ENCODE data around the gene ZNF223. TPM values are rescaled to one million over a fixed set of nuclear protein-coding genes. Genes with fewer than 3 reads are reported as not detected.

ZNF223 gene
- total RNA-seq, 1 donor from 2014 or later = 8.4 TPM

DNA sequence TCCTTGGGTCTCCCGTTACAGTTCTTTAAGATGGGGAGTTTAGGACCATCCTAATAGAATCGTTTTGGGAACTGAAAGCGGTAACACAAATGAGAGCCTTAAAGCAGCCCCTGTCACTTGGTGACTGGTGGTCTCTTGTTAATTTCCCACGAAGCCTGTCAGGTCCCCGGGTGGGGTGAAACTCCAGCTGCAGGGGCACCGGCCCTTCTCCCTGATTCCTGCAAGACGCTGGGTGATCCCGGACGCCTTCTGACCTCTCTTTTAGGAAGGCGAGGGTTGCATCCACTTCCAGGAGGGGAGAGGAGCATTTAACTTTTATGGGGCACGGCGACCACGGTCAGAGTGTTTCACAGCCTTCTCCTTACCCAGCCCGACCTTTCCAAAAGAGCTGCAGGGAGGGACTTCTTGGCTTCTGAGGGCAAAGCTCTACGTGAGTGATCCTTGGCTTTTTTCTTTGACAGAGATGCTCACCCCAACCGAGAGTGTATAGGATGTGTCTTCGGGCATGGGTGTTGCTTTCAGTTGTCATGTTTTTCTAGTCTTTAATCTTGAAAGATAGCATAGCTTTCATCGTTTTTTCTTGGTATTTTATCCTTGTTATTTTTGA is 62.1 kb downstream of the ZNF223 start:
- H3K4me3 Mint-ChIP-seq = peak overlapping the region; percentile 100
- H3K4me1 Mint-ChIP-seq (ENCODE audit: unreplicated experiment) = peaks cover 12% of the 10 kb centered on the region
- peaks cover 27% of the 10 kb centered on the region for H3K36me3 Mint-ChIP-seq
- peak overlapping the region; percentile 94 for H3K27ac Mint-ChIP-seq
- peaks cover 8% of the 10 kb centered on the region for H3K9me3 Mint-ChIP-seq
- no peaks in the 10 kb centered on the region for H3K27me3 Mint-ChIP-seq
- DNase-seq (ENCODE audit: extremely low spot score, unreplicated experiment) = no peak
- TF ChIP-seq, protein P1, sequence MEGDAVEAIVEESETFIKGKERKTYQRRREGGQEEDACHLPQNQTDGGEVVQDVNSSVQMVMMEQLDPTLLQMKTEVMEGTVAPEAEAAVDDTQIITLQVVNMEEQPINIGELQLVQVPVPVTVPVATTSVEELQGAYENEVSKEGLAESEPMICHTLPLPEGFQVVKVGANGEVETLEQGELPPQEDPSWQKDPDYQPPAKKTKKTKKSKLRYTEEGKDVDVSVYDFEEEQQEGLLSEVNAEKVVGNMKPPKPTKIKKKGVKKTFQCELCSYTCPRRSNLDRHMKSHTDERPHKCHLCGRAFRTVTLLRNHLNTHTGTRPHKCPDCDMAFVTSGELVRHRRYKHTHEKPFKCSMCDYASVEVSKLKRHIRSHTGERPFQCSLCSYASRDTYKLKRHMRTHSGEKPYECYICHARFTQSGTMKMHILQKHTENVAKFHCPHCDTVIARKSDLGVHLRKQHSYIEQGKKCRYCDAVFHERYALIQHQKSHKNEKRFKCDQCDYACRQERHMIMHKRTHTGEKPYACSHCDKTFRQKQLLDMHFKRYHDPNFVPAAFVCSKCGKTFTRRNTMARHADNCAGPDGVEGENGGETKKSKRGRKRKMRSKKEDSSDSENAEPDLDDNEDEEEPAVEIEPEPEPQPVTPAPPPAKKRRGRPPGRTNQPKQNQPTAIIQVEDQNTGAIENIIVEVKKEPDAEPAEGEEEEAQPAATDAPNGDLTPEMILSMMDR (conservative IDR thresholded peaks at IDR 0.05) = no peak

Other genes with a start within 250 kb of the ZNF223 start
- gene LYPD5, start 249.6 kb upstream of the ZNF223 start, total RNA-seq (ENCODE audit: low replicate concordance) = 0.85 and 3.9 TPM in 2 replicates
- 13.1 and 18.2 TPM in 2 replicates for gene ZNF283, start 224.7 kb upstream of the ZNF223 start, total RNA-seq (ENCODE audit: low replicate concordance)
- 5.4 and 7.5 TPM in 2 replicates for gene ZNF404, start 168.1 kb upstream of the ZNF223 start, total RNA-seq (ENCODE audit: low replicate concordance)
- 13.9 and 19.2 TPM in 2 replicates for gene ZNF45, start 116.8 kb upstream of the ZNF223 start, total RNA-seq (ENCODE audit: low replicate concordance)
- gene ZNF221, start 100.8 kb upstream of the ZNF223 start, total RNA-seq (ENCODE audit: low replicate concordance) = 7.6 and 12.2 TPM in 2 replicates
- gene ZNF155, start 67.8 kb upstream of the ZNF223 start, total RNA-seq (ENCODE audit: low replicate concordance) = 9.8 and 10.3 TPM in 2 replicates
- gene ZNF230, start 49.1 kb upstream of the ZNF223 start, total RNA-seq (ENCODE audit: low replicate concordance) = 5.0 and 6.5 TPM in 2 replicates
- 6.7 and 7.9 TPM in 2 replicates for gene ZNF222, start 26.7 kb upstream of the ZNF223 start, total RNA-seq (ENCODE audit: low replicate concordance)
- gene ZNF284, start 20.1 kb downstream of the ZNF223 start, total RNA-seq (ENCODE audit: low replicate concordance) = 4.9 and 5.2 TPM in 2 replicates
- 28.9 and 32.8 TPM in 2 replicates for gene ZNF224, start 42.3 kb downstream of the ZNF223 start, total RNA-seq (ENCODE audit: low replicate concordance)
- gene ZNF225, start 61.4 kb downstream of the ZNF223 start, total RNA-seq (ENCODE audit: low replicate concordance) = 5.8 and 8.4 TPM in 2 replicates
- gene ZNF234, start 89.5 kb downstream of the ZNF223 start, total RNA-seq (ENCODE audit: low replicate concordance) = 17.2 and 20.7 TPM in 2 replicates
- 25.1 and 28.8 TPM in 2 replicates for gene ZNF226, start 113.1 kb downstream of the ZNF223 start, total RNA-seq (ENCODE audit: low replicate concordance)
- gene ZNF227, start 160.5 kb downstream of the ZNF223 start, total RNA-seq (ENCODE audit: low replicate concordance) = 21.3 and 32.1 TPM in 2 replicates
- gene ZNF233, start 207.8 kb downstream of the ZNF223 start, total RNA-seq (ENCODE audit: low replicate concordance) = 3.2 and 4.4 TPM in 2 replicates